ENCODE data around the gene SPRN.
"Not testable (repeated sequence)": the region's sequence is repeated elsewhere in the genome, so short reads cannot be mapped to it uniquely, and the experiment has no call there.

Gene SPRN

GRCh38 chr10:133438711-133439273 is 14.4 kb upstream of the SPRN start:
- TF ChIP-seq CTCF (IDR thresholded peaks at IDR 0.05; ENCODE audit: control insufficient read depth, insufficient read depth, low read depth, low read length, missing control alignments) = peak; percentile 25
- H3K4me3 ChIP-seq (ENCODE audit: control insufficient read depth, low read depth, low read length) = no peak overlapping the region
- DNase-seq (ENCODE audit: low read depth) = no peak

GRCh38 chr10:133432789-133433188 is 8.4 kb upstream of the SPRN start:
- not testable (repeated sequence) for DNase-seq (ENCODE audit: low read depth); H3K4me3 ChIP-seq (ENCODE audit: control insufficient read depth, low read depth, low read length)

- DNase-seq (ENCODE audit: low read depth); H3K4me3 ChIP-seq (ENCODE audit: control insufficient read depth, low read depth, low read length): not testable (repeated sequence)
These were observed 7.6 kb upstream of the SPRN start for GRCh38 chr10:133431888-133432613.

GRCh38 chr10:133429571-133429970 is 5.1 kb upstream of the SPRN start:
- DNase-seq (ENCODE audit: low read depth); H3K4me3 ChIP-seq (ENCODE audit: control insufficient read depth, low read depth, low read length): not testable (repeated sequence)

- not testable (repeated sequence) for DNase-seq (ENCODE audit: low read depth); H3K4me3 ChIP-seq (ENCODE audit: control insufficient read depth, low read depth, low read length)
These were observed 323 bp downstream of the SPRN start for GRCh38 chr10:133424102-133424501.

- H3K4me3 ChIP-seq (ENCODE audit: control insufficient read depth, low read depth, low read length) = no peak overlapping the region
- no peak for DNase-seq (ENCODE audit: low read depth)
- TF ChIP-seq CTCF (IDR thresholded peaks at IDR 0.05; ENCODE audit: control insufficient read depth, insufficient read depth, low read depth, low read length, missing control alignments) = no peak
These were observed 1.3 kb downstream of the SPRN start for GRCh38 chr10:133422807-133423771.

- no peak overlapping the region for H3K4me3 ChIP-seq (ENCODE audit: control insufficient read depth, low read depth, low read length)
- no peak for DNase-seq (ENCODE audit: low read depth)
- no peak for TF ChIP-seq CTCF (IDR thresholded peaks at IDR 0.05; ENCODE audit: control insufficient read depth, insufficient read depth, low read depth, low read length, missing control alignments)
These were observed 2.1 kb downstream of the SPRN start for GRCh38 chr10:133422223-133422806.

- H3K4me3 ChIP-seq (ENCODE audit: control insufficient read depth, low read depth, low read length) = no peak overlapping the region
- no peak for DNase-seq (ENCODE audit: low read depth)
- no peak for TF ChIP-seq CTCF (IDR thresholded peaks at IDR 0.05; ENCODE audit: control insufficient read depth, insufficient read depth, low read depth, low read length, missing control alignments)
These were observed 2.8 kb downstream of the SPRN start for GRCh38 chr10:133421336-133422222.

Measured in AG09309 (cell line).